Measurements from ENCODE around the gene POLR3H. TPM values are rescaled to one million over a fixed set of nuclear protein-coding genes. Genes with fewer than 3 reads are reported as not detected.

The POLR3H gene
- total and polyA plus RNA-seq, 8 donors = 26.6 to 55.4 (median 31.2) TPM

DNA sequence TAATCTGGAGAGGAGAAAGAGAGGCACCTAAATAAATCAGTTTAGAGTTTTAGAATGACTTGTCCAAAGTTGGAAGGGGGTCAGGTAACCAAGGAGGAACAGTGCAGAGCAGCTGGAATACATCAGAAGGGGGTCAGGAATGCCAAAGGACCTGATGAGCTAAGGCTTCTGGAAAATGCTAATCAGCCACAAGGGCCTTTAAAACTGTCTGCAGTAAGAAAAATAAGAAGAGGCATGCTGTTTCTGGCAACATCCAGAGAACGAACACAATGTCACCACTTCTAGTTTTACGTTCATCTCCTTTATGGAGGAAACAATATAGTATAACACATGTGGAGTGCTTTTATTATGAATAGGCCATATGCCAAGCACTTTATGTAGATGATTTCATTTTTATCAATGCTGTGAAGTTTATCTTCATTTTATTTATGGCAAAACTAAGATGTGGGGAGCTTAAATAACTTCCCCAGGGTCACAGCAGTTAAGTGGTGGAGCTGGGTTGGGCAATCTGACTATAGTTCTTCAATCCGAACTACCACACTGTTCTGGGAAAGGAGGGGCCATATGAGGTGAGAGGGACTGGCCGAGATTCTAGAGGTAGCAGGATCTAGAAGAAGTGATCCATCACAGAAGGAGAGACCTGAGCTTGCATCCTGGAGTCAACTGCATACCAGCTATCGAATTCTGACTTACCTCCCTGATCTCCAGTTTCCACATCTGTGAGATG, 52.7 kb downstream of the POLR3H start:
- Histone ChIP-seq H3K4me1 (peaks cover 5 to 29% of the 10 kb centered on the region in 2 donors), H3K27me3 (no peaks in the 10 kb centered on the region), H3K27ac (peak overlapping the region in 1 of 2 donors; percentile 23), H3K36me3 (peaks cover 0 to 4% of the 10 kb centered on the region in 2 donors), H3K9me3 (no peaks in the 10 kb centered on the region), H3K4me3 (no peak overlapping the region)
- no peak for DNase-seq
- TF ChIP-seq CTCF (IDR thresholded peaks at IDR 0.05) = no peak
- ATAC-seq = no peak
- intact Hi-C loops (cut with DNase I) = no loop called here

- peaks cover 5 to 40% of the 10 kb centered on the region in 2 donors for H3K4me1 ChIP-seq
- ATAC-seq (no peak), DNase-seq (no peak)
- no peak overlapping the region for H3K27ac ChIP-seq
- intact Hi-C loops (cut with DNase I) = no loop called here
- no peaks in the 10 kb centered on the region for H3K36me3 ChIP-seq
- no peak for TF ChIP-seq CTCF (IDR thresholded peaks at IDR 0.05)
- no peaks in the 10 kb centered on the region for H3K27me3 ChIP-seq
- no peaks in the 10 kb centered on the region for H3K9me3 ChIP-seq
- no peak overlapping the region for H3K4me3 ChIP-seq
Measured at GRCh38 chr22:41488596-41489385, 55.5 kb downstream of the POLR3H start.

DNA sequence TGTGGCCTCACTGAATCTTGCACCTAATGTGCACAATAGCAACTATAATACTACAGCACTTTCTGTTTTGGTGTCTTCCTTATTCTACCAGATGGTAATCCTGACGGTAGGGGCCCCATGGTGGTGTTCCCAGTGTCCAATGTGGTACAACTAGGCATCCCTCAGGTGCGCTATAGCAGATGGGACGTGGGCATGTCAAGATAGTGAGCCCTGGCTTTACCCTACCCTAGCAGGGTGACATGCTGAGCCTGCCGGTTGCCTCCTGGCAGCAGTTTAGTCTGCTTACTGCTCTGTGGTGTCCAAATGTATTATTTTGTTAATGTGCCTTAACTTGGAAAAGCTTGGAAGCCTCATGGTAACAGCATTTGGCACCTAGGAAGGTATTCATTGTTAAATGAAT, 56.2 kb downstream of the POLR3H start:
- peaks cover 5 to 40% of the 10 kb centered on the region in 2 donors for H3K4me1 ChIP-seq
- DNase-seq (no peak), ATAC-seq (no peak)
- H3K27me3 ChIP-seq = no peaks in the 10 kb centered on the region
- intact Hi-C loops (cut with DNase I) = no loop called here
- no peak overlapping the region for H3K27ac ChIP-seq
- no peaks in the 10 kb centered on the region for H3K36me3 ChIP-seq
- H3K9me3 ChIP-seq = no peaks in the 10 kb centered on the region
- no peak overlapping the region for H3K4me3 ChIP-seq
- no peak for TF ChIP-seq CTCF (IDR thresholded peaks at IDR 0.05)

DNA sequence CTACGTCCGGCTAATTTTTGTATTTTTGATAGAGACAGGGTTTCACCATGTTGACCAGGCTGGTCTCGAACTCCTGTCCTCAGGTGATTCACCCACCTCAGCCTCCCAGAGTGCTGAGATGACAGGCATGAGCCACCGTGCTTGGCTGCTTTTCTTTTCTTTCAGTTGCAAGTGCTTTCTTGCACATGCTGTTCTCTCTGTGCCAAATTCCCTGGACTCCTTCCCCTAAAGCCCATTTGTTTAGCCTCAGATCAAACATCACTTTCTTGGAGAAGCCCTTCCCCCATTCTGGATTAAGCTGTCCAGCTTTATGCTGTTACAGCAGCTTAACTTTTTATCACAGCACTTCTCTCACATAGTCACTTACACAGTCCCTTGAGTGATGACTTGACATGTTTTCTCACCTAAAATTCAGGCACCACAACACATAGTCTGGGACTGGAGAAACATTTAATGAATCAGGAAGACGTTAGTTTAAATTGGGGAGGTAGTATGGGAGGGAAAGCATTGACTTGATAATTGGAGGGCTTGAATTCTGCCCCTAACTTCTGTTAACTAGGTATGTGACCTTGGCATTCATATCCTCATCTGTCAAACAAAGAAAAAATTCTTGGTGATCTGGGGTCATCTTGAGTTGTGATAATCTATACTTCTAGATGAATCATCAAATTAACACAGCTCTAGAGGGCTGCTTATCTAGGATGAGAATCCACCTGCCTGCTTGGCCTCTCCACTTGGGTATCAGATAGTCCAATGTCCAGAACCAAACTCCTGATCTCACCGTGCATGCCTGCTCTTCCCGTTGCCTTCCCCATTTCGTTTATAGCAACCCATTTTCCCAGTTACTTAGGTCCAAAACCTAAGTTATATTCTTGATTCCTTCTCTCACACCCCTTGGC, 57.0 kb downstream of the POLR3H start:
- no peak overlapping the region for H3K4me3 ChIP-seq
- DNase-seq (peak in 2 of 4 donors; percentile 37 to 66), ATAC-seq (no peak)
- TF ChIP-seq CTCF (IDR thresholded peaks at IDR 0.05) = no peak
- no peaks in the 10 kb centered on the region for H3K9me3 ChIP-seq
- intact Hi-C loops (cut with DNase I) = no loop called here
- H3K4me1 ChIP-seq = peaks cover 11 to 47% of the 10 kb centered on the region in 2 donors
- H3K36me3 ChIP-seq = no peaks in the 10 kb centered on the region
- no peak overlapping the region for H3K27ac ChIP-seq
- H3K27me3 ChIP-seq = no peaks in the 10 kb centered on the region
